DOHH2 (cell line): ENCODE measurements around the gene TNFAIP8L1.

Experiments used
- EZH2phosphoT487 ChIP-seq: fragments of 200-600 bp; sonication (generic); IDR thresholded peaks from 2 replicates; pipeline ENCODE4 v1.6.1; 2017; ENCODE audit warnings: borderline replicate concordance, mild to moderate bottlenecking, antibody characterized with exemption, low read length, moderate library complexity, mixed read lengths
- TF ChIP-seq, protein P1 (sequence below): fragments of 200-600 bp; sonication (generic); IDR thresholded peaks from one replicate; pipeline ENCODE4 v1.5.1; 2014; ENCODE audit warnings: antibody characterized with exemption, mild to moderate bottlenecking, low read depth, low read length; ENCODE audit not compliant: poor library complexity, severe bottlenecking

DNA sequence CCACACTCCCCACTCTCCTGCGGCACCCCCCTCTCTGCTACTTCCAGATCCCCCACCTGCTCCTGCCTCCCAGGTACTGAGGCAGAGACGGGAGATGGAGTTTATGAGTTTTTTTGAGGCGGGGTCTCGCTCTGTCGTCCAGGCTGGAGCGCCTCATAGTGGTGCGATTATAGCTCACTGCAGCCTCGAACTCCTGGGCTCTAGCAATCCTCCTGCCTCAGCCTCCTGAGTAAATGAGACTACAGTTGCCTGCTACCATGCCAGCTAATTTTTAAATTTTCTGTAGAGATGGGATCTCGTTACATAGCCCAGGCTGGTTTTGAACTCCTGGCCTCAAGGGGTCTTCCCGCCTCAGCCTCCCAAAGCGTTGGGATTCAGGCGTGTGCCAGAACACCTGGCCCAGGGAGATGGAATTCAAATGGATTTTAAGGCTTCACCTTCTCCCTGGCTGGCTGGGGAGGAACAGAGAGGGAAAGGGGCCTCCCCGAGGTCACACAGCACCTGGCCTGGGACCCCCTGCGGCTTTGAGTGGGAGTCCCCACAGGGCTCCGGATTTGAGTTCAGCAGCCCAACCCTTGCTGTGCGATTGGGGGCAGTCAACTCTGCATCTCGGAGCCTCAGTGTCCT lies 19.5 kb upstream of the TNFAIP8L1 start:
- TF ChIP-seq EZH2phosphoT487, result no peak
- TF ChIP-seq, protein P1, sequence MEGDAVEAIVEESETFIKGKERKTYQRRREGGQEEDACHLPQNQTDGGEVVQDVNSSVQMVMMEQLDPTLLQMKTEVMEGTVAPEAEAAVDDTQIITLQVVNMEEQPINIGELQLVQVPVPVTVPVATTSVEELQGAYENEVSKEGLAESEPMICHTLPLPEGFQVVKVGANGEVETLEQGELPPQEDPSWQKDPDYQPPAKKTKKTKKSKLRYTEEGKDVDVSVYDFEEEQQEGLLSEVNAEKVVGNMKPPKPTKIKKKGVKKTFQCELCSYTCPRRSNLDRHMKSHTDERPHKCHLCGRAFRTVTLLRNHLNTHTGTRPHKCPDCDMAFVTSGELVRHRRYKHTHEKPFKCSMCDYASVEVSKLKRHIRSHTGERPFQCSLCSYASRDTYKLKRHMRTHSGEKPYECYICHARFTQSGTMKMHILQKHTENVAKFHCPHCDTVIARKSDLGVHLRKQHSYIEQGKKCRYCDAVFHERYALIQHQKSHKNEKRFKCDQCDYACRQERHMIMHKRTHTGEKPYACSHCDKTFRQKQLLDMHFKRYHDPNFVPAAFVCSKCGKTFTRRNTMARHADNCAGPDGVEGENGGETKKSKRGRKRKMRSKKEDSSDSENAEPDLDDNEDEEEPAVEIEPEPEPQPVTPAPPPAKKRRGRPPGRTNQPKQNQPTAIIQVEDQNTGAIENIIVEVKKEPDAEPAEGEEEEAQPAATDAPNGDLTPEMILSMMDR, result no peak
